Keratinocyte (primary cell): Measurements from ENCODE around the gene CACNA1B. TPM values are rescaled to one million over a fixed set of nuclear protein-coding genes. Genes with fewer than 3 reads are reported as not detected.

Source experiments
- DNase-seq: peaks from one replicate; pipeline ENCODE4 v3.0.0-alpha.2; 2011; ENCODE audit warnings: low read depth, missing footprints, low spot score
- FAIRE-seq: peaks from 2 replicates; lab custom pipeline; 2011; peaks lifted over from hg19 to GRCh38; lab: Jason Lieb, UNC
- H2AFZ ChIP-seq: 2 replicates; pipeline ENCODE4 v1.6.0; 2012; ENCODE audit warnings: low read length, control low read depth, inconsistent platforms; ENCODE audit not compliant: control insufficient read depth
- H3K27ac ChIP-seq: 2 replicates; pipeline ENCODE4 v1.5.1; 2011; ENCODE audit warnings: low read length; ENCODE audit not compliant: control insufficient read depth, insufficient read depth
- H3K27me3 ChIP-seq: 3 replicates; pipeline ENCODE4 v1.6.0; 2011; ENCODE audit warnings: low read length; ENCODE audit not compliant: control insufficient read depth, insufficient read depth; ENCODE audit errors: extremely low read depth
- H3K36me3 ChIP-seq, 2 experiments: 2 replicates in 1 of 2; 3 replicates in 1 of 2; pipeline ENCODE4 v1.5.1; 2011; ENCODE audit warnings: low read length in 2 of 2, mild to moderate bottlenecking in 1 of 2; ENCODE audit not compliant: control insufficient read depth in 2 of 2, insufficient read depth in 2 of 2; ENCODE audit errors: extremely low read depth in 1 of 2
- H3K4me1 ChIP-seq: 3 replicates; pipeline ENCODE4 v1.5.1; 2011; ENCODE audit warnings: low read length; ENCODE audit not compliant: control insufficient read depth, insufficient read depth; ENCODE audit errors: extremely low read depth
- H3K4me2 ChIP-seq: 3 replicates; pipeline ENCODE4 v1.6.0; 2011; ENCODE audit warnings: low read depth, low read length; ENCODE audit not compliant: control insufficient read depth, insufficient read depth; ENCODE audit errors: extremely low read depth
- H3K4me3 ChIP-seq, 3 experiments: fragments of 200-600 bp in 1 of 3; sonication (generic) in 1 of 3; 2 replicates in 2 of 3; 3 replicates in 1 of 3; pipeline ENCODE4 v1.5.1; 2011 to 2016; ENCODE audit warnings: low read length in 3 of 3, mild to moderate bottlenecking in 3 of 3, control low read depth in 2 of 3, inconsistent platforms in 1 of 3, low read depth in 1 of 3, mixed read lengths in 1 of 3, mixed run types in 1 of 3, moderate library complexity in 1 of 3; ENCODE audit not compliant: control insufficient read depth in 2 of 3, insufficient read depth in 2 of 3; ENCODE audit errors: extremely low read depth in 1 of 3
- H3K79me2 ChIP-seq: 2 replicates; pipeline ENCODE4 v1.6.0; 2012; ENCODE audit warnings: low read length; ENCODE audit not compliant: control insufficient read depth, insufficient read depth
- H3K9ac ChIP-seq: 3 replicates; pipeline ENCODE4 v1.6.0; 2011; ENCODE audit warnings: low read length; ENCODE audit not compliant: control insufficient read depth, insufficient read depth; ENCODE audit errors: extremely low read depth
- H3K9me1 ChIP-seq: 3 replicates; pipeline ENCODE4 v1.6.0; 2011; ENCODE audit warnings: low read length; ENCODE audit not compliant: control insufficient read depth, insufficient read depth; ENCODE audit errors: extremely low read depth
- H3K9me3 ChIP-seq: 2 replicates; pipeline ENCODE4 v1.5.1; 2012; ENCODE audit warnings: low read depth, low read length; ENCODE audit not compliant: control insufficient read depth
- H4K20me1 ChIP-seq: 3 replicates; pipeline ENCODE4 v1.6.0; 2011; ENCODE audit warnings: low read length; ENCODE audit not compliant: control insufficient read depth, insufficient read depth; ENCODE audit errors: extremely low read depth
- EZH2 ChIP-seq: IDR thresholded peaks from one replicate; pipeline ENCODE4 v1.6.1; 2012; ENCODE audit warnings: inconsistent platforms, mild to moderate bottlenecking, low read length, moderate library complexity
- dilution Hi-C: fragments of 300-500 bp; cut with MboI; formaldehyde crosslinking; loops from one replicate; pipeline ENCODE4 v1.7.0; 2020; ENCODE audit warnings: low sequenced_read_pairs; ENCODE audit not compliant: extremely low pct_ligation_motif_present
- polyA plus RNA-seq, 5 experiments: library from polyadenylated mRNA; depleted of rRNA in 3 of 5; stranded (reverse) in 3 of 5; stranded (forward) in 1 of 5; unstranded in 1 of 5; fragments of >200 nt; gene quantifications; 1 replicate in 1 of 5; 2 replicates in 3 of 5; 3 replicates in 1 of 5; pipeline versions ENCODE4 v1.2.1 to v1.2.3, GENCODE V29; 2011 to 2012; ENCODE audit warnings: missing spikeins in 2 of 5, low read depth in 1 of 5, low replicate concordance in 1 of 5
- TF ChIP-seq, protein P1 (sequence below), 3 experiments: IDR thresholded peaks in 1 of 3; conservative IDR thresholded peaks in 1 of 3; optimal IDR thresholded peaks in 1 of 3; 2 replicates in 2 of 3; 3 replicates in 1 of 3; pipeline versions ENCODE3 to v1.5.1; 2011; ENCODE audit warnings: low read length in 3 of 3, mild to moderate bottlenecking in 3 of 3, moderate library complexity in 2 of 3, control low read depth in 1 of 3, inconsistent platforms in 1 of 3; ENCODE audit not compliant: insufficient read depth in 2 of 3; ENCODE audit errors: extremely low read depth in 1 of 3

The CACNA1B gene
- polyA plus RNA-seq, 1 donor (not counting 4 experiments of a cell fraction or from before 2014, with no cell fraction given), result 0.01 TPM

DNA sequence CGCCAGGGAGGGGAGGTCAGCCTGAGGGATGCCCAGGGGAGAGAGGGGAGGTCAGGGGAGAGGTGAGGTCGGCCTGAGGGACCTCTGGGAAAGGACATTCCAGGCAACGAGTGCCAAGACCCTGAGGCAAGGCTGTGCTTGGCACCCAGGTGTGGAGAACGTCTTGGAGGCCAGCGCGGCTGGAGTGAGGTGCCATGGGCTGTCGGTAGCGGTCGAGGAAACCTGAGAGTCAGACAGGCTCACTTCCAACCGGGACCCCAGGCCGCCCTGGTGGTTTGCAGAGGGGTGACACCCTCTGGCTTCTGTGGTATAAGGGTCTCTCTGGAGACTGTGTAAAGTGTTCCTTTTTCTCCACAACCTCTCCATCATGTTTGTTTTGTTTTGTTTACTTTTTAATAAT is 82.9 kb downstream of the CACNA1B start:
- Histone ChIP-seq H2AFZ (no peak overlapping the region), H3K27ac (no peak overlapping the region), H3K9me1 (no peaks in the 10 kb centered on the region), H3K9me3 (no peaks in the 10 kb centered on the region), H3K9ac (no peak overlapping the region), H3K27me3 (no peaks in the 10 kb centered on the region), H3K4me2 (no peak overlapping the region), H3K79me2 (no peaks in the 10 kb centered on the region), H3K4me1 (no peaks in the 10 kb centered on the region), H3K4me3 (no peak overlapping the region), H3K36me3 (no peaks in the 10 kb centered on the region), H4K20me1 (no peaks in the 10 kb centered on the region)
- no peak for TF ChIP-seq EZH2
- TF ChIP-seq, protein P1, sequence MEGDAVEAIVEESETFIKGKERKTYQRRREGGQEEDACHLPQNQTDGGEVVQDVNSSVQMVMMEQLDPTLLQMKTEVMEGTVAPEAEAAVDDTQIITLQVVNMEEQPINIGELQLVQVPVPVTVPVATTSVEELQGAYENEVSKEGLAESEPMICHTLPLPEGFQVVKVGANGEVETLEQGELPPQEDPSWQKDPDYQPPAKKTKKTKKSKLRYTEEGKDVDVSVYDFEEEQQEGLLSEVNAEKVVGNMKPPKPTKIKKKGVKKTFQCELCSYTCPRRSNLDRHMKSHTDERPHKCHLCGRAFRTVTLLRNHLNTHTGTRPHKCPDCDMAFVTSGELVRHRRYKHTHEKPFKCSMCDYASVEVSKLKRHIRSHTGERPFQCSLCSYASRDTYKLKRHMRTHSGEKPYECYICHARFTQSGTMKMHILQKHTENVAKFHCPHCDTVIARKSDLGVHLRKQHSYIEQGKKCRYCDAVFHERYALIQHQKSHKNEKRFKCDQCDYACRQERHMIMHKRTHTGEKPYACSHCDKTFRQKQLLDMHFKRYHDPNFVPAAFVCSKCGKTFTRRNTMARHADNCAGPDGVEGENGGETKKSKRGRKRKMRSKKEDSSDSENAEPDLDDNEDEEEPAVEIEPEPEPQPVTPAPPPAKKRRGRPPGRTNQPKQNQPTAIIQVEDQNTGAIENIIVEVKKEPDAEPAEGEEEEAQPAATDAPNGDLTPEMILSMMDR (optimal IDR thresholded peaks at IDR 0.05 in 1 of 3, IDR thresholded peaks at IDR 0.05 in 1 of 3, conservative IDR thresholded peaks at IDR 0.05 in 1 of 3; ENCODE audit: extremely low read depth in 1 of 3, insufficient read depth in 2 of 3, low read length in 3 of 3), result no peak
- no peak for DNase-seq
- dilution Hi-C loops, result no loop called here
- FAIRE-seq, result no peak

- TF ChIP-seq EZH2, result no peak
- TF ChIP-seq, protein P1 (optimal IDR thresholded peaks at IDR 0.05 in 1 of 3, IDR thresholded peaks at IDR 0.05 in 1 of 3, conservative IDR thresholded peaks at IDR 0.05 in 1 of 3; ENCODE audit: extremely low read depth in 1 of 3, insufficient read depth in 2 of 3, low read length in 3 of 3), result no peak
- Histone ChIP-seq H3K27me3 (no peaks in the 10 kb centered on the region), H2AFZ (no peak overlapping the region), H3K27ac (no peak overlapping the region), H3K9ac (no peak overlapping the region), H3K4me3 (no peak overlapping the region), H3K4me2 (no peak overlapping the region), H3K79me2 (no peaks in the 10 kb centered on the region), H3K36me3 (no peaks in the 10 kb centered on the region), H3K9me1 (no peaks in the 10 kb centered on the region), H4K20me1 (no peaks in the 10 kb centered on the region), H3K9me3 (no peaks in the 10 kb centered on the region), H3K4me1 (no peaks in the 10 kb centered on the region)
- dilution Hi-C loops, result no loop called here
- no peak for DNase-seq
- FAIRE-seq, result no peak
Observed at GRCh38 chr9:137963525-137963924, 85.9 kb downstream of the CACNA1B start.
